HG03460 (cell line): ENCODE results near the gene MED12L.

Experiments
- ATAC-seq: cut with Tn5 transposase; IDR thresholded peaks from one replicate; pipeline ENCODE4 v1.9.1; 2021; ENCODE audit not compliant: unreplicated experiment

MED12L gene

DNA sequence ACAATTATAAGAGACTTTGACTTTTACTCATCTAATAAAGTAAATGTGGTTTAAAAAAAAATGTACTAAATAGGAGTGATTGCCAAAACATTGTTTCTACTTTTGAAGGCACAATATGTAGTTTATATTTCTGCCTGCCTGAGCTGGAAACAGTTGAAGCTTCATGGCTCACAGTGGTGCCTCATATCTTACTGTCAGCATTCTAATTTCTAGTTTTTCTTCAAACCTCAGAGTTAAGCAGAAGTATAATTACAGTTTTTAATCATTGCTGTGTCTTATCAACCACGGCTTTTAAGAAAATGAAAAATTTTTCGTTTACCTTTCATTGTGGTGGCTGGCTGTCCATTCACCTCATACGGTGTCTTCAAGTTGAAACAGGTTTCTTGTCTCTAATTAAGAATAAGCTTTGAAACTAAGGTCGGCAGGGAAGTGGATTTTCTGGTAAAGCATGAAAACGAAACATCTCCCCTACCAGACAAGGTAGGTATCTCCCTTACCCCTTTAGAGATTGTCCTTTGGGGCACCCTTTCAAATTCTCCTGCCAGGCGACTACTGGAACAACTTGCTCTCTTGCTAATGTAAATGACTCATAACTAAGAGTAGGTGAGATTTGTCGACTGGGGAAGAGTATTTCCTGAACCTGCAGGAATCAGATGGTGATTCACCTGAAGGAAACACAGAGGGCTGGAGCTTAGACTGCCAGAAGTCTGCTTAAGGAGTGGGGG is 231.0 kb downstream of the MED12L start, which contains the start of gene GPR87:
GPR87 (minus strand) TSS at position 554 of the 725 bp plus-strand sequence. CDS start 16,720 bp downstream, outside the sequence.
- ATAC-seq, result no peak

DNA sequence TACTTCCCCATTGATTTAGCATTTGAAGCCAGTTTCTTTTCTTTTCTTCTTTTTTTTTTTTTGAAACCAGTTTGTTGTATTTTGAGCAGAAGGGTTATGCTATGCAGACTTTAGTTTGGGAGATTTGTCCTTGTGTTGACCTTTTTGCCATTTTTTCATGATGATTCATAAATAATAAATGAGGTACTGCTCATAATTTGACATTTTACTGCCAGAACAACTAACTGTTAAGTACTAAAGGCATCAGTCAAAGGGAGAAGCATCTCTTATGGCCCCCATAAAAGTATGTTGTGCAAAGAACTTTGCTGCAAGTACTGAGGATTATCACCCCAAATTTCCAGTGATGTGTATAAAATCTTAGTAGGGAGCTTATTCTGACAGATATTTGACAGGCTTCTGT is 232.8 kb downstream of the MED12L start:
- no peak for ATAC-seq

DNA sequence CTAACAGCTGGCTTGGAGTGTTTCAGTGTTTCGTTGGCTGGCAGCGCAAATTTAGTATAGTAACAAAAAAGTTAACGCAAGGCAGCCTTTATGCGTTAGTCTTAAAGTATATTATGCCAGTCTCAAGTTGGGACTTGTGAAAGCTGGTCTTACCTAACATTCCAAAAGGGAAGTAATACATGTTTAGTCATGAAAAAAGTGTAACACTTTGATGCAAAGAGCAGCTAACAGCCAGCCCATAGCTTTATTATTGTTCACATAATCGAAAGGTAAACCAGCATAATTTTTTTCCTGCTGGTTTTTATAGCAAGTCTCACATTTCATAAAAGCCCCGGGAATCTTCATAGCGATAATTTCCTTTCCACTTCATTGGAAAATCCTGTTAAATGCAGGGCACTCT is 233.5 kb downstream of the MED12L start:
- no peak for ATAC-seq

DNA sequence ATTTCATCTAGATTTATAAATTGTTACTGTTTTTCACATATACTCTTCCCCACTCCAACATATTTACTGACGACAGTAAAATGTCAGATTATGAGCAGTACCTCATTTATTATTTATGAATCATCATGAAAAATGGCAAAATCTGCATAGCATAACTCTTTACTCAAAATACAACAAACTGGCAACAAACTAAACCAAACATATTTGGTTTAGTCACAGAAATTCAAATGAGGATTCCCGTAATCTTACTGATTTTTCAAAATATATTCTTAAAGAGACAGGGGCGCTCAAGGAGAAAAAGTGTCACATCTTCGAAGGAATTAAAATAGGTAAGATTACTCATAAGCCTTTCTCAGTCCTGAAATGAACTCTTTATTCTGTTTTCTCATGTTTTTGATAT is 234.2 kb downstream of the MED12L start:
- no peak for ATAC-seq

- ATAC-seq, result no peak
Measured at GRCh38 chr3:151320131-151320530, 234.7 kb downstream of the MED12L start.

GRCh38 chr3:151321526-151321925 is 236.1 kb downstream of the MED12L start:
- no peak for ATAC-seq

DNA sequence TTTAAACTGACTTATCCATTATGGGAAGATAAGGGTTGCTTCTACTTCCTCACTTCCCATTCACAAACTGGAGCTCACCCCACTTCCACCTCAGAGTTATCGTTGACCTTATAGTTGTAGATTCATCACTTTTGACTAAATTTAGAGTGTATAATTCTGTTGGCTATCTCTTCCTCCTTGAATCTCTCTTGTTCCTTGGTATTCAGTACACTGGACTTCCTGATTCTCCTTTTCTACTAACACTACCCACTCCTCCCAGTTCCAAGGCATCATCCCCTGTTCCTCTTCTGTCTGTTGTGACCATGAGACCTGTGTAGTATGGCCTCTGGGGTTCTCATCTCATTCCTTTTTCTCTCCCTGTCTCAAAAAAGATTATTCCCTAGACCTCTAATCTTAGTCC is 237.0 kb downstream of the MED12L start:
- ATAC-seq, result no peak

DNA sequence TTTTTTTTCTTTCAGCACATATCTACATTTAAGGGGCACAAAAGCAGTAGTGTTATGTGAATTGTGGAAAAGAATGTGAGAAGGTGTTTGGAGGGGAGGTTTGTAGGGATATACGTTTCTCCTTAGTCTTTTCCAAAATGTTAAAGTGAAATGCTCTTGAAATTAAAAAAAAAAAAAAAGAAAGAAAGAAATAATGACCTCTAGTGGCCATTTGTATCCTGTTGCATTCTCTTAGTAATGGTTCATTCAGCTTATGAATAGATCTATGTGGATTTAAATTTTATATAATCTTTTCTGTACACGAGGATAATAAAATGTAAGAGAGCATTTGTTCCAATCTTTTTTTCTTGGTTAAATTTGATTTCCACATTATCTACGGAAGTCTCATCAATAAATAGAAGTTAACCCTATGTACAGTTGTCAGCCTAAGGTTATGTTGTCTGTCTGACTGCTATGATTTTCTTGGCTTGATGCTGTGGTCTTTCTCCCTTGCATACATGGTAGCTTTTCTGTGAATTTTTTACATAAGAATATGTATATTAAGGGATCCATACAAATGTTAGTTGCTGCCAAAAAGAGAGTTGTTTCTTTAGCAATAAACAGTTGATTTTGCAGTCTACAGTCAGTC is 242.2 kb downstream of the MED12L start:
- ATAC-seq, result no peak

GRCh38 chr3:151328298-151328995 is 243.0 kb downstream of the MED12L start:
- no peak for ATAC-seq

DNA sequence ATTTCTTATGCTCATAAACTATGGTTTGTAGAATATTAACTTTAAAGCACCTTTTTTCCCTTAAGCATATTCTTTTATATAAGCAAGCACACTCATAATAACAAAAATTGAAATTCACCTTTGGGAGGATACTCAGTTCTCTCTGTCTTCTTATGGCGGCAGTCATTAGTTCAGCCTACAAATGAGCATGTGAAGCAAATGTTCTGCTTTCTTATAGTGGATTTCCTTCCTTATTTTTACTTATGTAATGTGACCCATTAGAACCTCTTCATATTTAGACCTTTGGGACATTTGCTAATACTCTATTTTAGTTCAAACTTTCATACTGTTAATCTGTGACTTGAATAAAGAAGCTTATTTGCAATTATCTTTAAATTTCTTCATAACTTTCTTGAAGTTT is 243.9 kb downstream of the MED12L start, which contains the start of gene P2RY13:
P2RY13 (minus strand) TSS at position 187 of the 400 bp plus-strand sequence; CDS start at position 166, 21 bp downstream.
- no peak for ATAC-seq

GRCh38 chr3:151330379-151330778 is 244.9 kb downstream of the MED12L start:
- ATAC-seq, result no peak

DNA sequence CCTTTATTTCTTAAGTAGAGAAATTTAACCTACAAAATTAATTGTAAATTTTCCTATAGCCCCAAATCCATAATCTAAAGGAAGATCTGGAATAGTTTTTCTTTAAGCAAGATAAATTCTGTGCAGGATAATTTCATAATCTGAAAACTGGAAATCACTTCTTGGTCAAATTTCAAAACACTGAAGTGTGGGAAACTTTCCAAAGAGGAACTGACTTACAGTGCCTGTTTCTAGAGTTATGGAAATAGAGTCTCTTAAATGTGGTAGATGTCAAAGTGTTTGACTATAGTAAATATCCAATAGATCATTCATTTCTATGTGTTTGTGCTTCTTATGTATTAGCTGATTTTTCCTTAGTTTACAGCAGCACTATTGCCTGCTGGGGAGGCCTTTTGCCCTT is 245.4 kb downstream of the MED12L start:
- no peak for ATAC-seq

DNA sequence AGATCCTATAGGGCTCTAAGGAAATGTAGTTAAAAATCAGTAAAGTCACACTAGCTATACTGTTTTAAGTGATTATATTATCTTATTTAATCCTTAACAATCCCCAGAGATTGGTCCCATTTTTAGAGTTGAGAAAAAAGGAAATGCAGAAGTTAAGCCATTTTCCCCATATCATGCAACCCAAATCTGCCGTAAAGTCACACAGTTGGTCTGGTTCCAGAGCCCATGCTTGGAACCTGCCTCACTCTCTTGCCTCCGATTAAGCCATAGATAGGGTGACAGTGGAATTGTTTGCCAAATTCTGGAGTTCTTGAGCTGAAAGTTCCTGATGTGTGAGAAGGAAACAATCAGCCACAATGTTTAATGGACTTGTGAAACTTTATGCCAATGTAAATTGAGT is 246.2 kb downstream of the MED12L start:
- ATAC-seq, result no peak

DNA sequence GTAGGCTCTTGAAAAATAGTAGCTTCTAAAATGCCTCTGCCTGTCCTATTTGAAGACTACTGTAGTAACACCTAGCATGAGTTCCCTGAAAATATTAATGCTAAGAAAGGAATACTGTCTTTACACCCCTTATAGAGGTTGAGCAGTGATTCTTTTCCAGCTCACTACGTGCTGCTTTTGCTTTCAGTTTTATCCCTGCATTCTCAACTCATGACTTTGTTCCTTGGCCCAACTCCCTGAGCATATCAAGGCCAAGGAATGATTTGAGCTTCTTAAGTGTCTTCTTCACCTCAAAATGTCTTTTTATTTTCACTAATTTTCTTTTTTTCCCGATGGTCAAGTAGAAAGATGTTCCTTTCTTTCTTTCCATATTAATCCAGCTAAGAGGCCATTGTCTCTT is 260.4 kb downstream of the MED12L start:
- no peak for ATAC-seq

GRCh38 chr3:151346292-151346691 is 260.8 kb downstream of the MED12L start:
- ATAC-seq, result no peak

DNA sequence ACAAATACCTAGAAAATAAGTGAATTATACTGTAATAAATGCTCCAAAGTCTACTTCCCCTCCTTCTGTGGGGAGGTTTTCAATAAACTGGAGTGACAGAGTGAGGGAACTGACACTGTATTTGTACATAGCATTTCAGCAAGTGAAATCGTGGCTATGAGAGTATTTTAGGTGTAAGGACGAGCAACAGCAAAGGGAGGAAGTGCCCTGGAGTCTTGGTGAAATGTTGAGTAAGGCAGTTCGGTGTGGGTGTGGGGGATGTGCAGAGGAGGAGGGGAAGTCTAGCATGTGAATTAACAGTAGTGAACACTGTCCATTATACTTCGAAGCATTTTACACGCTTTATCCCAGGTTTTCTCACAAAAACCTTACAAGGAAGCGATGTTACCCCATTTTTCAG is 262.0 kb downstream of the MED12L start:
- no peak for ATAC-seq

DNA sequence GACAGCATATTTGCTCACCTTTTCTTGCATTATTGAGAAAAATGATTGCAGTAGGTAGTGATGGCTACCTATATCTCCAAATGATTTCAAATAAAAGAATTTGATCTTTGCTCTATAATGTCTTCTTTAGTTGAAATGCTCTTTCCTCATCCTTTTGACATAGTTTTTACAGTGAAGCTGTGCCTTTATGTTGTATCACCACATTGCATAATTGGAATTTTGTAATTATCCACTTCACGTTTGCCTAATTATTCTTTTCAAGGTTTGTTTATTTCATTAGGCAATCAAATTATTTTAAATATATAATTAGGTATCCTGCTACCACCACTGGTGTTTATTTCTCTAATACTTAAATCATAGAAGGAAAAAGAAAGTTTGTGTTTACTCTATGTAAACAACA is 265.2 kb downstream of the MED12L start:
- no peak for ATAC-seq

DNA sequence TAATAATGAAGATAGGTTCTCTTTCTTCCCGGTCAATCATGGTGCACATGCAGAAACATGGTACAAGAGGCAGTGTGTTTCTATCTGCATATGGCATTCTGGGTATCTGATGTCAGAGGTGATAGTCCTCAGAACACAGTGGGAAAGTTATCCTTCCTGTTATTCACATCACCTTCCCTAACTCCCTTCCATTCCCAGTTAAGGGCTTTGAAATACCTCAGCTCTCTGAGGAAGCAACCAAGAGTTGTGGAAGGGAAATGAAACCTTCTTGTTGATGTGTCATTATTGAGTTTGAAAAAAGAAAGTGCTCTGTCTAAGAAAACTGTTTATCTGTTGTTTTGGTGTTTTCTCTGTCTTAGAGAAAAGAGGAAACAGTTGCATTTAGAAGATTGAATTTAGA is 265.8 kb downstream of the MED12L start:
- peak; percentile 68 for ATAC-seq

GRCh38 chr3:151351648-151352047 is 266.2 kb downstream of the MED12L start:
- no peak for ATAC-seq

DNA sequence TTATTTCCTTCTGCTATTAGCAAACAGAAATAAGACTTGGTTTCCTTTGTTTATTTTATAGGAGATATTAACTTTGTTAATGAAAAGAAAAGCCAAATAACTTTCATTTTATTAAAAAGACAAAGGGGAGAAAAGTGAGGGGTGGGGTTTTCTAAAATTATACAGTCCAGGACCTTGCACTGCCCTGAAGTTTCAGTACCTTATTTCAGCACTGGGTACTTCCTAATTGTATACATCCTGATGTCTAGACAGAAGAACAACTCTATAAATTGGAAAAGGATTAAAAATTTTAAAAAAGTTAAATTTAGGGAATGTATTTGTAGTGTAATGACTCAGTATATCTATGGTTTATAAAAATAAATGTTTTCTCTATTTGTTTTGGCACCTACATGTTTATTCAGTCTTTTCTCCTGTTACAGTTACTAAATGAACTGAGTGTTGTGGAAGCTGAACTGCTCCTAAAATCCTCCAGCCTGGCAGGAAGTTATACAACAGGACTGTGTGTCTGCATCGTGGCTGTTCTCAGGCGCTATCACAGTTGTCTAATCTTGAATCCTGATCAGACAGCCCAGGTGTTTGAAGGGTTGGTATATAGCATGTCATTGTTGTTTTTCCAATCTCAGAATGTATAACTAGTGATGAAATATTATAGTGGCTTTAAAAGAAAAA is 271.5 kb downstream of the MED12L start:
- ATAC-seq, result no peak

- no peak for ATAC-seq
Measured at GRCh38 chr3:151357463-151357850, 272.0 kb downstream of the MED12L start.
